Measurements from ENCODE around the gene PCDHA5. TPM values are rescaled to one million over a fixed set of nuclear protein-coding genes. Genes with fewer than 3 reads are reported as not detected.
"Not testable (repeated sequence)": the region's sequence is repeated elsewhere in the genome, so short reads cannot be mapped to it uniquely, and the experiment has no call there.

Gene PCDHA5
- total RNA-seq, 1 experiment from 2014 or later, result 0.12 TPM

DNA sequence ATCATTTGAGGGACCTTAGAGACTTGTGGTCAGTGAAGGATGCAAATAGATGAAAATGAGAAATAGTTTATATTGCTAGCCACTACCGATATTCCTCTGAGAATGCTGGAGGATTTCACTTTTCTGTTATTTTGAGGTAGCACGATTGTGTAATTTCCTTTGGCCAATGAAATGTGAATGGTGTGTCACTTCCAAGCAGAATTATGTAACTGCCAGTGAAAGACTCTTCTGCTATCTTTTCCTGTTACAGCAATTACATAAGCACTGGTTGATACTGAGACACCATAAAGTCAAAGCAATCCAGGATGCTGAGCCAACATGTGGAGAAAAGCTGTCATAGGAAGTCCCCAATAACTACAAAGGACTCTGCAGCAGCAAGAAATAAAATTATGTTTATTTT, 30.3 kb upstream of the PCDHA5 start:
- TF ChIP-seq, protein P1, sequence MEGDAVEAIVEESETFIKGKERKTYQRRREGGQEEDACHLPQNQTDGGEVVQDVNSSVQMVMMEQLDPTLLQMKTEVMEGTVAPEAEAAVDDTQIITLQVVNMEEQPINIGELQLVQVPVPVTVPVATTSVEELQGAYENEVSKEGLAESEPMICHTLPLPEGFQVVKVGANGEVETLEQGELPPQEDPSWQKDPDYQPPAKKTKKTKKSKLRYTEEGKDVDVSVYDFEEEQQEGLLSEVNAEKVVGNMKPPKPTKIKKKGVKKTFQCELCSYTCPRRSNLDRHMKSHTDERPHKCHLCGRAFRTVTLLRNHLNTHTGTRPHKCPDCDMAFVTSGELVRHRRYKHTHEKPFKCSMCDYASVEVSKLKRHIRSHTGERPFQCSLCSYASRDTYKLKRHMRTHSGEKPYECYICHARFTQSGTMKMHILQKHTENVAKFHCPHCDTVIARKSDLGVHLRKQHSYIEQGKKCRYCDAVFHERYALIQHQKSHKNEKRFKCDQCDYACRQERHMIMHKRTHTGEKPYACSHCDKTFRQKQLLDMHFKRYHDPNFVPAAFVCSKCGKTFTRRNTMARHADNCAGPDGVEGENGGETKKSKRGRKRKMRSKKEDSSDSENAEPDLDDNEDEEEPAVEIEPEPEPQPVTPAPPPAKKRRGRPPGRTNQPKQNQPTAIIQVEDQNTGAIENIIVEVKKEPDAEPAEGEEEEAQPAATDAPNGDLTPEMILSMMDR (IDR thresholded peaks at IDR 0.05; ENCODE audit: unreplicated experiment), result no peak
- Mint-ChIP-seq H3K27me3 (ENCODE audit: insufficient read depth, unreplicated experiment) (no peaks in the 10 kb centered on the region), H3K4me3 (ENCODE audit: unreplicated experiment) (no peak overlapping the region), H3K36me3 (ENCODE audit: insufficient read depth, unreplicated experiment) (peaks cover under 1% of the 10 kb centered on the region), H3K4me1 (ENCODE audit: insufficient read depth, unreplicated experiment) (no peaks in the 10 kb centered on the region), H3K27ac (ENCODE audit: low read depth, unreplicated experiment) (no peak overlapping the region), H3K9me3 (ENCODE audit: unreplicated experiment) (peaks cover 18% of the 10 kb centered on the region)
- intact Hi-C loops (cut with micrococcal nuclease), result no loop called here
- BruUV-seq (replicated peaks), result no TSS peak
- DNase-seq (ENCODE audit: unreplicated experiment), result peak; percentile 36
- POLR2A ChIA-PET, result no interaction called here
- CTCF ChIA-PET, result no interaction called here

DNA sequence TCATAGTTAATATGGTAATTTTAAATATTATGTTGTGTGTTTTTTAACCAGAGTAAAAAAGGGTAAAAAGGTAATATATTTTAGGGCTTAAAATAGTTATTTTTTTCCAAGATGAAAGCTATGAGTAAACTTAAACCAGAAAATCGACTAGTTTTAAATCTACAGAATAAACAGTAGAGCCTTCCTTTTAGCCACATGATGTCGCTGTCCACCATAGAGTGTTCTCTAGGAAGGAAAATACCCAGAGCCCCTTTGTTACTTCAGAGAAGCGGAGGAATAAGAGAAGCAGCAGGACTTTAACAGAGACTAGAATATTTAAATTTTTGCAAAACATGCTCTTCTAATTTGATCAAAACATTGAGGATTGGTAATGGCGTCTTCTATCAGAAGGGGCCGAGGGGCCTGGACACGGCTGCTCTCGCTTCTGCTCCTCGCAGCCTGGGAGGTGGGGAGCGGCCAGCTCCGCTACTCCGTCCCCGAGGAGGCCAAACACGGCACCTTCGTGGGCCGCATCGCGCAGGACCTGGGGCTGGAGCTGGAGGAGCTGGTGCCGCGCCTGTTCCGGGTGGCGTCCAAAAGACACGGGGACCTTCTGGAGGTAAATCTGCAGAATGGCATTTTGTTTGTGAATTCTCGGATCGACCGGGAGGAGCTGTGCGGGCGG, 26.7 kb upstream of the PCDHA5 start, which contains the start of gene PCDHA2:
Gene PCDHA2 (plus strand): TSS at position 258 of the 664 bp plus-strand sequence.
- H3K27ac Mint-ChIP-seq (ENCODE audit: low read depth, unreplicated experiment), result no peak within 1 kb of the TSS
- no peak within 1 kb of the TSS for H3K4me3 Mint-ChIP-seq (ENCODE audit: unreplicated experiment)

DNA sequence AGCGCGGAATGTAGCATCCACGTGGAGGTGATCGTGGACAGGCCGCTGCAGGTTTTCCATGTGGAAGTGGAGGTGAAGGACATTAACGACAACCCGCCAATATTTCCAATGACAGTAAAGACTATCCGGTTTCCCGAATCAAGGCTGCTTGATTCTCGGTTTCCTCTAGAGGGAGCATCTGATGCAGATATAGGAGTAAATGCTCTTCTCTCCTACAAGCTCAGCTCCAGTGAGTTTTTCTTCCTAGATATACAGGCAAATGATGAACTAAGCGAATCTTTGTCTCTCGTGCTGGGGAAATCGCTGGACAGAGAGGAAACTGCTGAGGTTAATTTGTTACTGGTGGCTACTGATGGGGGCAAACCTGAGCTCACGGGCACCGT, 26.2 kb upstream of the PCDHA5 start:
- H3K4me3 Mint-ChIP-seq (ENCODE audit: unreplicated experiment), result no peak overlapping the region
- CTCF ChIA-PET, result interaction anchor here (0.9 to 1.1 kb wide), 2 partner anchors 11 to 422 kb away, joined by 3 read pairs; no protein-coding TSS in a partner anchor
- no TSS peak for BruUV-seq (replicated peaks)
- no peak overlapping the region for H3K27ac Mint-ChIP-seq (ENCODE audit: low read depth, unreplicated experiment)
- DNase-seq (ENCODE audit: unreplicated experiment), result no peak
- H3K4me1 Mint-ChIP-seq (ENCODE audit: insufficient read depth, unreplicated experiment), result no peaks in the 10 kb centered on the region
- intact Hi-C loops (cut with micrococcal nuclease), result no loop called here
- POLR2A ChIA-PET, result no interaction called here
- no peaks in the 10 kb centered on the region for H3K36me3 Mint-ChIP-seq (ENCODE audit: insufficient read depth, unreplicated experiment)
- H3K9me3 Mint-ChIP-seq (ENCODE audit: unreplicated experiment), result peaks cover 15% of the 10 kb centered on the region
- TF ChIP-seq, protein P1 (IDR thresholded peaks at IDR 0.05; ENCODE audit: unreplicated experiment), result no peak
- no peaks in the 10 kb centered on the region for H3K27me3 Mint-ChIP-seq (ENCODE audit: insufficient read depth, unreplicated experiment)

More for the DNA sequence above, 26.7 kb upstream of the PCDHA5 start, which contains the start of gene PCDHA2:
- ChIA-PET POLR2A (no interaction called here), CTCF (interaction anchor here (0.9 to 1.1 kb wide), 3 partner anchors 11 to 423 kb away, joined by 3 read pairs; no protein-coding TSS in a partner anchor)
- intact Hi-C loops (cut with micrococcal nuclease), result no loop called here
- H3K36me3 Mint-ChIP-seq (ENCODE audit: insufficient read depth, unreplicated experiment), result no peaks in the 10 kb centered on the region
- peaks cover 15% of the 10 kb centered on the region for H3K9me3 Mint-ChIP-seq (ENCODE audit: unreplicated experiment)
- TF ChIP-seq, protein P1 (IDR thresholded peaks at IDR 0.05; ENCODE audit: unreplicated experiment), result no peak
- no peaks in the 10 kb centered on the region for H3K27me3 Mint-ChIP-seq (ENCODE audit: insufficient read depth, unreplicated experiment)
- no peak for DNase-seq (ENCODE audit: unreplicated experiment)
- no peaks in the 10 kb centered on the region for H3K4me1 Mint-ChIP-seq (ENCODE audit: insufficient read depth, unreplicated experiment)
- no TSS peak for BruUV-seq (replicated peaks)

DNA sequence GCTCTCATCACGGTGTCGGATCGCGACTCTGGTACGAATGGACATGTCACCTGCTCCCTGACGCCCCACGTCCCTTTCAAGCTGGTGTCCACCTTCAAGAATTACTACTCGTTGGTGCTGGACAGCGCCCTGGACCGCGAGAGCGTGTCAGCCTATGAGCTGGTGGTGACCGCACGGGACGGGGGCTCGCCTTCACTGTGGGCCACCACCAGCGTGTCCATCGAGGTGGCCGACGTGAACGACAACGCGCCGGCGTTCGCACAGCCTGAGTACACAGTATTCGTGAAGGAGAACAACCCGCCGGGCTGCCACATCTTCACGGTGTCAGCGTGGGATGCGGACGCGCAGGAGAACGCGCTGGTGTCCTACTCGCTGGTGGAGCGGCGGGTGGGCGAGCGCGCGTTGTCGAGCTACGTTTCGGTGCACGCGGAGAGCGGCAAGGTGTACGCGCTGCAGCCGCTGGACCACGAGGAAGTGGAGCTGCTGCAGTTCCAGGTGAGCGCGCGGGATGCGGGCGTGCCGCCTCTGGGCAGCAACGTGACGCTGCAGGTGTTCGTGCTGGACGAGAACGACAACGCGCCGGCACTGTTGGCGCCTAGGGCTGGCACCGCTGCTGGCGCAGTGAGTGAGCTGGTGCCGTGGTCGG, 25.2 kb upstream of the PCDHA5 start:
- H3K27ac Mint-ChIP-seq (ENCODE audit: low read depth, unreplicated experiment); DNase-seq (ENCODE audit: unreplicated experiment); intact Hi-C loops (cut with micrococcal nuclease); POLR2A ChIA-PET; H3K4me3 Mint-ChIP-seq (ENCODE audit: unreplicated experiment); H3K36me3 Mint-ChIP-seq (ENCODE audit: insufficient read depth, unreplicated experiment); BruUV-seq (replicated peaks); H3K27me3 Mint-ChIP-seq (ENCODE audit: insufficient read depth, unreplicated experiment); H3K4me1 Mint-ChIP-seq (ENCODE audit: insufficient read depth, unreplicated experiment): not testable (repeated sequence)
- CTCF ChIA-PET, result interaction anchor here (1.1 kb wide), 1 partner anchor 421 kb away, joined by 3 read pairs; no protein-coding TSS in a partner anchor
- peaks cover 15% of the 10 kb centered on the region for H3K9me3 Mint-ChIP-seq (ENCODE audit: unreplicated experiment)

All from MCF 10A (cell line).